ENCODE results near the gene MAST2.
A peak's percentile ranks its signal among the peaks of the same experiment; 100 is the strongest.
"Not testable (repeated sequence)": the region's sequence is repeated elsewhere in the genome, so short reads cannot be mapped to it uniquely, and the experiment has no call there.

The MAST2 gene

GRCh38 chr1:46030876-46031660 is 227.7 kb downstream of the MAST2 start:
- DNase-seq, result no peak

- DNase-seq, result no peak
These were observed 231.4 kb downstream of the MAST2 start for GRCh38 chr1:46034601-46035516.

DNA sequence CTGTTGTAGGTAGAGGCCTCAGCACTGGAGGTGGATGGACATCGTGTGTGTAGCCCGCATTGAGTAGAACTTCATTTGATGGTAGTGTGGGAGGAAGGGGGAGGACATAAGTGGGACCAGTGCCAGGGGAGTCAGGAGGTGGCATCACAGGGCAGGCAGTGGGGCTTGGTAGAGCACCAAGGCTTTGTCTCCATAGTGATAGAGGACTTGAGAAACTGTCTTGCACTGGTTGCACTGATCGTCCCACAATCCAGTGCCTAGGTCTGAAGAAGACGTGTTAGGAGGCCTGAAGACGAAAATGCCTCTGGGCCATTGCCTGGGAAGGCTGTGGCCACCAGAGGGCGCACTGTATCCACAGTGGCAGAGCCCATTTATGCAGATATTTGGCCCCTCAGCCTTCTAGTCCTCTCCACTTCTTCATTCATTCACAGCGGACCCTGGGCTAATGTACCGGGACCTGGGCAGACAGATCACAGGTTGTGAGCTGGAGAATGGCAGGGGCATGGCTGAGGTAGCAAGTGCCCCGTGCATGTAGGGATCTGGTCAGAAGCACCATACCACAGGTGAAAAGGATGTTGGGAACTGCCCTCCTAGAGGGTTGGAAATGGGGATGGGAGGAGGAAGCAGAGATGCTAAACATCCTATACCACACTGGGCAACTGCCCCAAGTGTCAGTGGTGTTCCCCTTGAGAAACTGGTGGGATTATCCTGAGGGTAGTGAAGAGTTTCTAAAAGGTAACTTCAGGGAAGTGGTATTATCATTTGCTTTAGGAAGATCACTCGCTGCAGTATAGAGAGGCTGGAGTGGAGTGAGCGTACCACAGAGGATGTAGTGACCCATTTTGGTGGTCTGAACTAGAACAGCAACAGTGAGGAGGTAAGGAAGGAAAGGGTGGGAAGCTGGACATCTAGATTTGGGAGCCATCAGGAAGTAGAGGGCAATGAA is 233.8 kb downstream of the MAST2 start:
- peak; percentile 70 for DNase-seq

DNA sequence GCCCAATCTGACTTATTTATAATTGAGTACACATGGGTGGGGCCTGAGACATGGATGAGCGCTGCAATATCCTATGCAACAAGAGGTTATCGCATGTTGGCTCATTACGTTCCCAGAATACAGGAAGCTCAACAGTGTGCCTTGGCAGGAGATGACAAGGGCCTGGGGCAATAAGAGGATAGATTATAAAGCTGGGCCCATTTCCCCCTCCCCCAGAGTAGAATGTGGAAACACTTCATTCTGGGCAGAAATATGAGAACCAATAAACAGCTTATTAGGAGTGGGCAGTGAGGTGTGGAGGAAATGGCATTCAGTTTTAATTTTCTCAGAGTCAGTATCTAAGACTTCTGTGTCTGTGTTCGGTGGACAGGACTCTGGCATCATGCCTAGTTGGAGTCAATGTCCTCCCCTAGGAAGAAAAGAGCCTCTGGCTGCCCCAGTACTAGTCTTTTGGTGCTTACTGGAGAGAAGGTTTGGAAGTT is 236.2 kb downstream of the MAST2 start:
- peak; percentile 22 for DNase-seq

DNA sequence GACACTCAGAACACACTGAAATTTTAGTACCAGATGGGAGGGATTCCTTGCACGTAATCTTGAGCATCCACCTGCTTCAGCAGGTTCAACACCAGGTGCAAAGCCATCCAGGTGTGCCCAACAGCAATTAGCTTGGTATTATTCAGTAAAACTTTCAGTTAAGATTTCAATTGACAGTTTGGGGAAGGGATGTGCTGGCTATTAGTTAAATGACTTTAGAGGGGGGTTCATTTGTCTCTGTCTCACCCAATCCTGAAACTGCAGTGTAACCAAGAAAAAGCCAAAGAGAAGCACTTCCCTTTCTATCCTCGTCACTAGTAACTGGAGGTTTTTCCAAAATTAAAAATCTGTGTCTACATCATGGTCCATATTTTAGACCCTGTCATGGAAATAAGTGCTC is 238.1 kb downstream of the MAST2 start:
- peak; percentile 67 for DNase-seq

- DNase-seq, result peak; percentile 26
These were observed 238.6 kb downstream of the MAST2 start for GRCh38 chr1:46041974-46042373.

DNA sequence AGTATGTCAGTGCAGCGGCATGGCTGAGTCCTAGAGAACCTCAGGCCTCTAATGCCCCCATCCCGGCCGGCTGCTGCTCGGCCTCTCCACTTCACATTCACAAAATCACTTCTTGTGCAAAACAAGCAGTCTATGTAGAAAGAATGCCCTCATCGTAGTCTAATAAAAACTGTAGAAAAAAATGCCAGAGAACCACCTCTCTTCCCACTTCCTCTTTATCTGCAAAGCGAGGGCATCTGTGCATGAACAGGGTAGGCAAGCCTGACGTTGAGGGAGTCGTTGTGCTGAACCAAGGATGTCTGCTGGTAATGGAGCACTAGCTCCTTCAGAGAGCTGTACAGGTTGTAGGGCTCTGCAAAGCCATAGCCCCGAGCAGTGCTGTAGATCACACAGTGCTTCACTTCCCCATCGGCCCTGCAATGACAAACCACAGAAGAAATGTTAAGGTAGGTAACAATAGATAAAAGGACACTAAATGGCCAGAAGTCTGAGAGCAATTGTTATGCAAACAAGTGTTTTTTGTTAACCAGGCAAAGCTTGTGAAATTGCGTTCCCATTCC is 240.1 kb downstream of the MAST2 start:
- DNase-seq, result no peak

DNA sequence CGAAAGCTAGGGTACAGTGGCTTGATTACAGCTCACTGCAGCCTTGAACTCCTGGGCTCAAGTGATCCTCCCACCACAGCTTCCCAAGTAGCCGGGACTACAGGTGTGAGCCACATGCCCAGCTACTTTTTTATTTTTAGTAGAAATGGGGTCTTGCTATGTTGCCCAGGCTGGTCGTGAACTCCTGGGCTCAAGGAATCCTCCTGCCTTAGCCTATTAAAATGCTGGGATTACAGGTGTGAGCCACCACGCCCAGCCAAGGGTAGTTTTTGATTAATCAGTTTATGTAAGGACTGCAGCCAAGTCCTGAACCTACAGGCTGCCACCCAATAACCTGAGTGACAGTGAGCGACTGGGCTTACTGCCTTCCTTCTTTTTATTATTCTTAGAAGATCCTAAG is 240.7 kb downstream of the MAST2 start:
- no peak for DNase-seq

DNA sequence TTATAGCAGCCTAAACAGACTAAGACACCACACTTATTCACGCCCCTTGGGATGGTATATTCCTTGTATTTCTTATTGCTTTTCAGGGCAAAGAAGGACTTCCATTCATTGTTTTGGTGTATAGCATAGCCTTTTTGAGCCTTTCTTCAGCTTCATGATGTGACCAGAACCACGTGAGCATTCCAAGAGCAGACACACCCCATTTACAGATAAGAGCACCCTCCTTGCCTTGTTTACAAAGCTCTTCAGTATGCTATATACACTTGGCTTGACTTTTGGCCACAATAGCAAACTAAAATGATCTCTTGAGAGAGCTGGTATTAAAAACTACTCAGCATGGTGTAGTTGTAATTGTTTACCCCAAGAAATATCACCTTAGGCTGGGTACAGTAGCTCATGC is 250.3 kb downstream of the MAST2 start:
- no peak for DNase-seq

- DNase-seq, result no peak
These were observed 252.9 kb downstream of the MAST2 start for GRCh38 chr1:46056325-46056724.

DNA sequence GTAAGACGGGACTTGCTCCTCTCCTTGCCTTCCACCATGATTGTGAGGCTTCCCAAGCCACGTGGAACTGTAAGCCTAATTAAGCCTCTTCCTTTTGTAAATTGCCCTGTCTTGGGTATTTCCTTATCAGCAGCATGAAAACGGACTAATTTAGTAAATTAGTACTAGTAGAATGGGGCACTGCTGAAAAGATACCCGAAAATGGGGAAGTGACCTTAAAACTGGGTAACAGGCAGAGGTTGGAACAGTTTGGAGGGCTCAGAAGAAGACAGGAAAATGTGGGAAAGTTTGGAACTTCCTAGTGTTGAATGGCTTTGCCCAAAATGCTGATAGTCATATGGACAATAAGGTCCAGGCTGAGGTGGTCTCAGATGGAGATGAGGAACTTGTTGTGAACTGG is 253.8 kb downstream of the MAST2 start:
- DNase-seq, result not testable (repeated sequence)

DNA sequence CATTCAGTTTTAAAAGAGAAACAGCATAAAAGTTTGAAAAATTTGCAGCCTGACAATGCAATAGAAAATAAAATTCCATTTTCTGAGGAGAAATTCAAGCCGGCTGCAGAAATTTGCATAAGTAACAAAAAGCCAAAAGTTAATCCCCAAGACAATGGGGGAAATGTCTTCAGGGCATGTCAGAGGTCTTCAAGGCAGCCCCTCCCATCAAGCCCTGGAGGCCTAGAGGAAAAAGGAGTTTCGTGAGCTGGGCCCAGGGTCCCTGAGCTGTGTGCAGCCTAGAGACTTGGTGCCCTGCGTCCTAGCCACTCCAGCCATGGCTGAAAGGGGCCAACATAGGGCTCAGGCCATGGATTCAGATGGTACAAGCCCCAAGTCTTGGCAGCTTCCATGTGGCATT is 254.4 kb downstream of the MAST2 start:
- no peak for DNase-seq

- no peak for DNase-seq
These were observed 255.5 kb downstream of the MAST2 start for GRCh38 chr1:46058936-46059335.

DNA sequence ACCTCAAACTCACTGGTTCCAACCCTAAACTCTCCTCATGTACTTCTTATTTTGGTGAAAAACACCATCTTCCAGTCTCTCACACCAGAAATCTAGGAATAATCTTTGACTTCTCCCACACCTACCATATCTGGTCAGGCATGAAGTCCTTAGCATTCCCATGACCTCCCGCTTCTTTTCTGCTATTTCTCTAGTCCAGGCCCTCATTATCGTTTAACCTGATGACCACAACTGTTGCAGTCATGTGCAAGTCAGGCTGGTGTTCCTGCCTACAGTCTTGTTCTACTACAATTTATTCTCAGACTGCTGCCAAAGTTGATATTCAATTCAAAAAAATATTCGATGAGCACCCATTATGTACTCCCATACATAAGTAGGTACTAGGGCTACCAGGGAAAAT is 257.7 kb downstream of the MAST2 start:
- DNase-seq, result no peak

DNA sequence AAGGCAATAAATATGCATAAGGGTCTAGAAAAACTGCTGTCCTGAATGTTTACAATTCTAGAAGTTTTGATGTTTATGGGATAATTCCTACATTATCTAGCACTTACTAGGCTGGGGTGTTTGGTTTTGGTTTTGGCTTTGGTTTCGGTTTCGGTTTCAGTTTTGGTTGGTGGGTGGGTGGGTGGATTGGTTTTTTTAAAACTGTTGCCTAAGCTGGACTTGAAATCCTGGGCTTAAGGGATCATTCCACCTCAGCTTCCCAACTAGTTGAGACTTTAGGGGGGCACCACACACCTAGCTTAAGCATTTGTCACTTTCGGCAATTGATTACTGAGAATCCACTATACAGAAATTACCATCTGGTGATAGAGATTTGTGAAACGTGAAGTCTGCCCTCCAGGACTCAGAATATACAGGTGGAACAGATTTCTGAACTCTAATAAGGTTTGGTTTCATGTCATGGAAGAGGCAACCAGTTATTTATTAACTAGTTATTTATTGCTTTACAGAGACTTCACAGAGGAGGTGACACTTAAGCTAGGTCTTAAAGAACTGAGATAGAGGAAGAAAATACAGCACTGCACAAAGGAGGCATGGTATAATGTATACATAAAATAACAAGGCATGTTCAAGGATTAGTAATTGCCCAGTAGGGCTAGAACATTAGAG is 259.4 kb downstream of the MAST2 start:
- DNase-seq, result no peak

GRCh38 chr1:46064708-46065107 is 261.3 kb downstream of the MAST2 start:
- no peak for DNase-seq

GRCh38 chr1:46065405-46065804 is 262.0 kb downstream of the MAST2 start:
- no peak for DNase-seq

DNA sequence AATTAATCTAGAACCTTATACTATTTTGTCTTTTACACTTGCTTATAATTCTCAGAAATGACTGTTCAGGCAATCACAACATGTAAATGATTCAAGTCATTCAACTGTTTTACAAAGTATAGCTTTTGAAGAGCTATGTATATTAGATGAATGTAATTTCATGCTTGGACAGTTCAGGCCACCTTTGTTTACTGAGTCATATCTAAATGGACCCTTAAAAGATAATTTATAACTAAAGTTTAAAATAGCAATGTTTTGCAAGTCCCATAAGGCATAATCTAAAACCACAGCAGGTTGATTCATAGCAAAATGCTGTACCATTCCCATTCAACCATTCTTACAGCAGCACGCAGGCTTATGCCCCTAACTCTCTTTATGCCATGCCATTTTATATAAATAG is 264.2 kb downstream of the MAST2 start:
- DNase-seq, result no peak

DNA sequence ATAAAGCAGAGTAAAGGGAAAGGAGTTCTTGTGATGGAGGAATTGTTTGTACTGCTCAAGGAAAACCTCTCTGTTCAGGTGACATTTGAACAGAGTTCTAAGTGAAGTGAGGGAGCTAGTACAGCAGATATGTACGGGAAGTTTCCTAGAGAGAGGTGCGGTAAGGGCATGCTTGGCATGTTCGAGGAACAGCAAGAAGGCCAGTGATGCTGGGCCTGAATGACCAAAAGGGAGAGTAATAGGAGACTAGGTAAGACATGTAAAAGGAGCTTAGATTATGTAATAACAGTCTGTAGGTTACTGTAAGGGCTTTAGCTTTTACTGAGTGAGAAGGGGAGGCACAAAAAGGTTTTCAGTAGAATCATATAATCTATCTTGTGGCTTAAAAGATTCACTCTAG is 265.1 kb downstream of the MAST2 start:
- DNase-seq, result no peak

GRCh38 chr1:46070164-46070814 is 266.9 kb downstream of the MAST2 start:
- no peak for DNase-seq

DNA sequence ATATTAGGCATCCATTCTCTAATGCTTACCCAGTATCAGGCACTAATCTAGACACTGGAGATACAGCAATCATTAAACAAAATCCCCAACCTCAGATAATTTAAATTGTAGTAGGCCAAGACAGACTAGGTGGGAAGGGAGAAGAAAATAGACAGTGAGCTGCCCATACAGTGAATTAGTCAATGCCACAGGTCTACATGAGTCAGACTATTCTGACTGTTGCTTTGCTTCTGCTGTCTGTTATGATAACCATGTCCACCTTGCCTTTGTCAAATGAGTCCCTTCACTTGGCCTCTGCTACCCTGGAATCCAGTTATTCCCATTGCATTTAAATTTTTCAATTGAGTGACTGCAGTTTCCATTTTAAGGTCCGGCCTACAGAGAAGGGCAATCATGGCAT is 269.6 kb downstream of the MAST2 start:
- DNase-seq, result no peak

Data from NCI-H1105 (cell line).